HEK293 (cell line): ENCODE measurements around the gene VANGL2.

Experiments
- CTCF ChIA-PET: fragments of 350-600 bp; formaldehyde crosslinking; extraction: SDS; loops from one replicate; lab custom pipeline; 2021; ENCODE audit warnings: antibody characterized with exemption; lab: Yijun Ruan, JAX
- POLR2A ChIA-PET: fragments of 300-600 bp; formaldehyde crosslinking; extraction: SDS; loops from one replicate; lab custom pipeline; 2020; ENCODE audit warnings: antibody characterized with exemption, inconsistent platforms; lab: Yijun Ruan, JAX
- H3K27ac ChIP-seq: fragments of 200-500 bp; sonication (Bioruptor generic); 2 replicates; pipeline ENCODE4 v1.5.1; 2014; ENCODE audit warnings: low read depth, low read length, control low read depth, inconsistent platforms; ENCODE audit errors: extremely low read depth
- H3K36me3 ChIP-seq, 2 experiments: fragments of 200-500 bp in 1 of 2; sonication (Bioruptor generic) in 1 of 2; 1 replicate in 1 of 2; 2 replicates in 1 of 2; pipeline ENCODE4 v1.5.1; 2014 to 2017; ENCODE audit warnings: inconsistent platforms in 2 of 2, low read length in 2 of 2; ENCODE audit not compliant: control insufficient read depth in 2 of 2, insufficient read depth in 1 of 2
- H3K4me1 ChIP-seq: fragments of 200-500 bp; sonication (Bioruptor generic); 2 replicates; pipeline ENCODE4 v1.5.1; 2014; ENCODE audit warnings: mild to moderate bottlenecking, low read length, inconsistent platforms; ENCODE audit not compliant: control insufficient read depth, insufficient read depth
- H3K4me3 ChIP-seq: 2 replicates; pipeline ENCODE4 v1.5.1; 2011; ENCODE audit warnings: low read depth, mild to moderate bottlenecking, control low read depth, low read length, moderate library complexity
- H3K9me3 ChIP-seq: fragments of 200-500 bp; sonication (Bioruptor generic); 2 replicates; pipeline ENCODE4 v1.5.1; 2014; ENCODE audit warnings: low read depth, low read length, inconsistent platforms; ENCODE audit not compliant: control insufficient read depth, insufficient read depth
- KLF1 ChIP-seq: fragments of 450-650 bp; formaldehyde crosslinking; IDR thresholded peaks from 2 replicates; pipeline ENCODE4 v1.5.1; 2016; ENCODE audit warnings: missing biosample characterization, missing genetic modification characterization
- MEIS1 ChIP-seq: sonication (generic); formaldehyde crosslinking; IDR thresholded peaks from 2 replicates; pipeline ENCODE4 v1.8.1; 2022; ENCODE audit warnings: missing genetic modification reagents, mild to moderate bottlenecking, borderline replicate concordance
- SP2 ChIP-seq: fragments of 450-650 bp; formaldehyde crosslinking; IDR thresholded peaks from 2 replicates; pipeline ENCODE4 v1.5.1; 2016; ENCODE audit warnings: missing biosample characterization, missing genetic modification characterization
- SP3 ChIP-seq: fragments of 450-650 bp; formaldehyde crosslinking; IDR thresholded peaks from 2 replicates; pipeline ENCODE4 v1.5.1; 2016; ENCODE audit warnings: missing biosample characterization, missing genetic modification characterization
- WT1 ChIP-seq: fragments of 450-650 bp; formaldehyde crosslinking; IDR thresholded peaks from 2 replicates; pipeline ENCODE4 v1.5.1; 2016; ENCODE audit warnings: missing biosample characterization, missing genetic modification characterization
- ZFHX2 ChIP-seq: fragments of 450-650 bp; formaldehyde crosslinking; conservative IDR thresholded peaks from 2 replicates; pipeline ENCODE4 v1.5.1; 2016; ENCODE audit warnings: missing biosample characterization, missing genetic modification characterization
- ZIC2 ChIP-seq: fragments of 450-650 bp; formaldehyde crosslinking; IDR thresholded peaks from 2 replicates; pipeline ENCODE4 v1.5.1; 2016; ENCODE audit warnings: missing biosample characterization, missing genetic modification characterization
- ZNF112 ChIP-seq: fragments of 450-650 bp; formaldehyde crosslinking; IDR thresholded peaks from 2 replicates; pipeline ENCODE4 v1.5.0; 2017; ENCODE audit warnings: missing biosample characterization, missing genetic modification characterization
- ZNF121 ChIP-seq: fragments of 450-650 bp; formaldehyde crosslinking; IDR thresholded peaks from 2 replicates; pipeline ENCODE4 v1.5.1; 2016; ENCODE audit warnings: missing biosample characterization, missing genetic modification characterization
- ZNF266 ChIP-seq: fragments of 450-650 bp; formaldehyde crosslinking; IDR thresholded peaks from 2 replicates; pipeline ENCODE4 v1.5.1; 2016; ENCODE audit warnings: missing biosample characterization, missing genetic modification characterization, low read depth
- ZNF280D ChIP-seq: fragments of 450-650 bp; formaldehyde crosslinking; IDR thresholded peaks from 2 replicates; pipeline ENCODE4 v1.5.1; 2016; ENCODE audit warnings: missing biosample characterization, missing genetic modification characterization
- ZNF394 ChIP-seq: fragments of 450-650 bp; formaldehyde crosslinking; IDR thresholded peaks from 2 replicates; pipeline ENCODE4 v1.5.1; 2016; ENCODE audit warnings: missing biosample characterization, missing genetic modification characterization, mild to moderate bottlenecking, moderate library complexity, borderline replicate concordance
- ZNF629 ChIP-seq: fragments of 450-650 bp; formaldehyde crosslinking; IDR thresholded peaks from 2 replicates; pipeline ENCODE4 v1.5.1; 2017; ENCODE audit warnings: missing biosample characterization, missing genetic modification characterization
- TF ChIP-seq, protein P1 (sequence below): fragments of 450-650 bp; formaldehyde crosslinking; IDR thresholded peaks from 2 replicates; pipeline ENCODE4 v1.5.1; 2016; ENCODE audit warnings: missing biosample characterization, missing genetic modification characterization
- TF ChIP-seq, protein P2 (sequence below): fragments of 450-650 bp; formaldehyde crosslinking; IDR thresholded peaks from 2 replicates; pipeline ENCODE4 v1.5.0; 2017; ENCODE audit warnings: missing biosample characterization, missing genetic modification characterization, borderline replicate concordance

Gene VANGL2

DNA sequence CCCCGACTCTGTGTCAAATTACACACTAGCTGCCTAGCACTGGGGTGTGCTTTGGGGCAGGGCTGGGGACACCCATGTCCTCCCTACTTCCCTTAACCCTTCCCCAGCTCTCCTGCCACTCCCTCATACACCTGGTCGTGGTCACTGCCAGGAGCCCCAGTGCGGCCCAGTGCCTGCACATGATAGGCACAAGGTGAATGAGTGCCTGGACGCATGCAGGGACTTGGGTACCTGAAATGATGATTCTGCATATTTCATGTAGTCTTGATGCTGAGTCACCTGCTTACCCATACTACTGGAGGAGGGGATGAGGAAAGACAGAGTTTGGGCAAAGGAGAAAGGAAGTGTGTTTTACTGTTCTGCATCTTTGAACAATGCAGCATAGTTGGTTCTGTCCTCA, 1.5 kb upstream of the VANGL2 start:
- Histone ChIP-seq H3K36me3 (no peaks in the 10 kb centered on the region), H3K4me1 (no peaks in the 10 kb centered on the region), H3K27ac (no peak overlapping the region), H3K9me3 (no peaks in the 10 kb centered on the region), H3K4me3 (no peak overlapping the region)
- TF ChIP-seq ZNF266 (tag by site-specific recombination) (no peak), MEIS1 (CRISPR knock-in tag) (no peak), ZNF121 (tag by site-specific recombination) (no peak), ZNF394 (tag by site-specific recombination) (no peak), ZNF280D (tag by site-specific recombination) (no peak), KLF1 (tag by site-specific recombination) (0 out of 2 replicates have a peak, but pooled peaks have one; percentile 18), ZNF629 (no peak), SP2 (tag by site-specific recombination) (no peak), SP3 (tag by site-specific recombination) (no peak)
- TF ChIP-seq, protein P1, sequence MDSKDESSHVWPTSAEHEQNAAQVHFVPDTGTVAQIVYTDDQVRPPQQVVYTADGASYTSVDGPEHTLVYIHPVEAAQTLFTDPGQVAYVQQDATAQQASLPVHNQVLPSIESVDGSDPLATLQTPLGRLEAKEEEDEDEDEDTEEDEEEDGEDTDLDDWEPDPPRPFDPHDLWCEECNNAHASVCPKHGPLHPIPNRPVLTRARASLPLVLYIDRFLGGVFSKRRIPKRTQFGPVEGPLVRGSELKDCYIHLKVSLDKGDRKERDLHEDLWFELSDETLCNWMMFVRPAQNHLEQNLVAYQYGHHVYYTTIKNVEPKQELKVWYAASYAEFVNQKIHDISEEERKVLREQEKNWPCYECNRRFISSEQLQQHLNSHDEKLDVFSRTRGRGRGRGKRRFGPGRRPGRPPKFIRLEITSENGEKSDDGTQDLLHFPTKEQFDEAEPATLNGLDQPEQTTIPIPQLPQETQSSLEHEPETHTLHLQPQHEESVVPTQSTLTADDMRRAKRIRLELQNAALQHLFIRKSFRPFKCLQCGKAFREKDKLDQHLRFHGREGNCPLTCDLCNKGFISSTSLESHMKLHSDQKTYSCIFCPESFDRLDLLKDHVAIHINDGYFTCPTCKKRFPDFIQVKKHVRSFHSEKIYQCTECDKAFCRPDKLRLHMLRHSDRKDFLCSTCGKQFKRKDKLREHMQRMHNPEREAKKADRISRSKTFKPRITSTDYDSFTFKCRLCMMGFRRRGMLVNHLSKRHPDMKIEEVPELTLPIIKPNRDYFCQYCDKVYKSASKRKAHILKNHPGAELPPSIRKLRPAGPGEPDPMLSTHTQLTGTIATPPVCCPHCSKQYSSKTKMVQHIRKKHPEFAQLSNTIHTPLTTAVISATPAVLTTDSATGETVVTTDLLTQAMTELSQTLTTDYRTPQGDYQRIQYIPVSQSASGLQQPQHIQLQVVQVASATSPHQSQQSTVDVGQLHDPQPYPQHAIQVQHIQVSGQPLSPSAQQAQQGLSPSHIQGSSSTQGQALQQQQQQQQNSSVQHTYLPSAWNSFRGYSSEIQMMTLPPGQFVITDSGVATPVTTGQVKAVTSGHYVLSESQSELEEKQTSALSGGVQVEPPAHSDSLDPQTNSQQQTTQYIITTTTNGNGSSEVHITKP (tag by site-specific recombination): peak; percentile 48
- TF ChIP-seq, protein P2, sequence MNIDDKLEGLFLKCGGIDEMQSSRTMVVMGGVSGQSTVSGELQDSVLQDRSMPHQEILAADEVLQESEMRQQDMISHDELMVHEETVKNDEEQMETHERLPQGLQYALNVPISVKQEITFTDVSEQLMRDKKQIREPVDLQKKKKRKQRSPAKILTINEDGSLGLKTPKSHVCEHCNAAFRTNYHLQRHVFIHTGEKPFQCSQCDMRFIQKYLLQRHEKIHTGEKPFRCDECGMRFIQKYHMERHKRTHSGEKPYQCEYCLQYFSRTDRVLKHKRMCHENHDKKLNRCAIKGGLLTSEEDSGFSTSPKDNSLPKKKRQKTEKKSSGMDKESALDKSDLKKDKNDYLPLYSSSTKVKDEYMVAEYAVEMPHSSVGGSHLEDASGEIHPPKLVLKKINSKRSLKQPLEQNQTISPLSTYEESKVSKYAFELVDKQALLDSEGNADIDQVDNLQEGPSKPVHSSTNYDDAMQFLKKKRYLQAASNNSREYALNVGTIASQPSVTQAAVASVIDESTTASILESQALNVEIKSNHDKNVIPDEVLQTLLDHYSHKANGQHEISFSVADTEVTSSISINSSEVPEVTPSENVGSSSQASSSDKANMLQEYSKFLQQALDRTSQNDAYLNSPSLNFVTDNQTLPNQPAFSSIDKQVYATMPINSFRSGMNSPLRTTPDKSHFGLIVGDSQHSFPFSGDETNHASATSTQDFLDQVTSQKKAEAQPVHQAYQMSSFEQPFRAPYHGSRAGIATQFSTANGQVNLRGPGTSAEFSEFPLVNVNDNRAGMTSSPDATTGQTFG (tag by site-specific recombination): no peak
- ChIA-PET CTCF (interaction anchor here (0.9 to 1.7 kb wide), 3 partner anchors 106 to 352 kb away, joined by 3 read pairs; no protein-coding TSS in a partner anchor), POLR2A (interaction anchor here (1.3 kb wide), 1 partner anchor 9 kb away, joined by 4 read pairs; no protein-coding TSS in a partner anchor)

- TF ChIP-seq WT1 (tag by site-specific recombination): peak; percentile 11; the same call in 1 of the 2 replicates
- TF ChIP-seq ZFHX2 (tag by site-specific recombination): 0 out of 2 replicates have a peak, but pooled peaks have one; percentile 23
- TF ChIP-seq ZNF112: no peak
- peak; percentile 8; the same call in 1 of the 2 replicates for TF ChIP-seq ZIC2 (tag by site-specific recombination)
- H3K9me3 ChIP-seq: no peaks in the 10 kb centered on the region
- ChIA-PET POLR2A (interaction anchor here (1.0 kb wide), 1 partner anchor 9 kb away, joined by 5 read pairs; no protein-coding TSS in a partner anchor), CTCF (no interaction called here)
- H3K4me1 ChIP-seq: no peaks in the 10 kb centered on the region
- peak overlapping the region; percentile 58; the same call in 1 of the 2 replicates for H3K27ac ChIP-seq
- H3K4me3 ChIP-seq: peak overlapping the region; percentile 51
- H3K36me3 ChIP-seq: no peaks in the 10 kb centered on the region
These were observed 681 bp upstream of the VANGL2 start for GRCh38 chr1:160399544-160400222.
